OCI-LY1 (cell line): ENCODE data around the gene CA12.

Source experiments
- H2AFZ ChIP-seq: fragments of 200-600 bp; sonication (generic), shearing (Covaris generic); 2 replicates; pipeline ENCODE4 v1.6.0; 2014; ENCODE audit warnings: antibody characterized with exemption, mild to moderate bottlenecking, low read length
- H3F3A ChIP-seq: fragments of 200-600 bp; sonication (generic), shearing (Covaris generic); 2 replicates; pipeline ENCODE4 v1.6.0; 2014; ENCODE audit warnings: mild to moderate bottlenecking, antibody characterized with exemption, low read length, moderate library complexity; ENCODE audit not compliant: insufficient read depth
- H3K27ac ChIP-seq: fragments of 200-600 bp; sonication (generic); 2 replicates; pipeline ENCODE4 v1.5.1; 2014; ENCODE audit warnings: low read length, mixed run types, mild to moderate bottlenecking, low read depth; ENCODE audit not compliant: poor library complexity, severe bottlenecking
- H3K27me3 ChIP-seq: fragments of 200-600 bp; sonication (generic); 2 replicates; pipeline ENCODE4 v1.6.0; 2014; ENCODE audit warnings: antibody characterized with exemption, mild to moderate bottlenecking, low read length, moderate library complexity; ENCODE audit not compliant: insufficient read depth
- H3K36me3 ChIP-seq: fragments of 200-600 bp; sonication (generic); 2 replicates; pipeline ENCODE4 v1.6.1; 2014; ENCODE audit warnings: mild to moderate bottlenecking, antibody characterized with exemption, low read length, moderate library complexity, mixed read lengths; ENCODE audit not compliant: insufficient read depth
- H3K4me1 ChIP-seq: fragments of 200-600 bp; sonication (generic); 2 replicates; pipeline ENCODE4 v1.5.1; 2014; ENCODE audit warnings: mild to moderate bottlenecking, low read length, moderate library complexity; ENCODE audit not compliant: insufficient read depth, severe bottlenecking
- H3K4me2 ChIP-seq: fragments of 200-600 bp; sonication (generic), shearing (Covaris generic); 2 replicates; pipeline ENCODE4 v1.6.1; 2014; ENCODE audit warnings: low read length
- H3K4me3 ChIP-seq: fragments of 200-600 bp; sonication (generic); 2 replicates; pipeline ENCODE4 v1.5.1; 2014; ENCODE audit warnings: low read length, low read depth, mild to moderate bottlenecking, mixed read lengths; ENCODE audit not compliant: poor library complexity, severe bottlenecking
- H3K79me2 ChIP-seq: fragments of 200-600 bp; shearing (Covaris generic); 2 replicates; pipeline ENCODE4 v1.6.1; 2016; ENCODE audit warnings: mixed run types, low read length, mixed read lengths; ENCODE audit not compliant: insufficient read depth
- H3K9ac ChIP-seq: fragments of 200-600 bp; sonication (generic), shearing (Covaris generic); 2 replicates; pipeline ENCODE4 v1.6.1; 2014; ENCODE audit warnings: mild to moderate bottlenecking, low read length, mixed read lengths
- H3K9me2 ChIP-seq: fragments of 200-600 bp; sonication (generic), shearing (Covaris generic); 2 replicates; pipeline ENCODE4 v1.6.1; 2014; ENCODE audit warnings: low read depth, mild to moderate bottlenecking, low read length, mixed read lengths
- H3K9me3 ChIP-seq: fragments of 200-600 bp; shearing (Covaris generic); 2 replicates; pipeline ENCODE4 v1.6.1; 2014; ENCODE audit warnings: low read length, mixed read lengths
- H4K20me1 ChIP-seq: fragments of 200-600 bp; sonication (generic), shearing (Covaris generic); 2 replicates; pipeline ENCODE4 v1.6.0; 2016; ENCODE audit warnings: mild to moderate bottlenecking, low read length; ENCODE audit not compliant: insufficient read depth
- CTCF ChIP-seq: fragments of 200-600 bp; sonication (generic), shearing (Covaris generic); IDR thresholded peaks from 2 replicates; pipeline ENCODE4 v1.5.1; 2017; ENCODE audit warnings: mild to moderate bottlenecking, antibody characterized with exemption, low read length, moderate library complexity, mixed read lengths
- EZH2 ChIP-seq: fragments of 200-600 bp; sonication (generic), shearing (Covaris generic); IDR thresholded peaks from 2 replicates; pipeline ENCODE4 v1.8.0; 2017; ENCODE audit warnings: borderline replicate concordance, mixed run types, mild to moderate bottlenecking, antibody characterized with exemption, low read length, moderate library complexity, mixed read lengths

CA12 gene

GRCh38 chr15:63350178-63350621 is 31.4 kb downstream of the CA12 start:
- Histone ChIP-seq H3K4me3 (no peak overlapping the region), H3F3A (no peaks in the 10 kb centered on the region), H3K9me3 (no peaks in the 10 kb centered on the region), H3K4me1 (peaks cover 8% of the 10 kb centered on the region), H3K9ac (no peak overlapping the region), H4K20me1 (no peaks in the 10 kb centered on the region), H3K79me2 (no peaks in the 10 kb centered on the region), H3K4me2 (no peak overlapping the region), H3K27me3 (peaks cover 3% of the 10 kb centered on the region), H2AFZ (no peak overlapping the region), H3K36me3 (no peaks in the 10 kb centered on the region), H3K27ac (no peak overlapping the region), H3K9me2 (no peaks in the 10 kb centered on the region)
- TF ChIP-seq CTCF, result no peak

GRCh38 chr15:63349621-63350020 is 32.0 kb downstream of the CA12 start:
- H3K27me3 ChIP-seq, result peaks cover 3% of the 10 kb centered on the region
- H3K9ac ChIP-seq, result no peak overlapping the region
- H3K27ac ChIP-seq, result no peak overlapping the region
- no peaks in the 10 kb centered on the region for H3K9me3 ChIP-seq
- no peaks in the 10 kb centered on the region for H3K79me2 ChIP-seq
- no peaks in the 10 kb centered on the region for H3K9me2 ChIP-seq
- H3K4me1 ChIP-seq, result peaks cover 8% of the 10 kb centered on the region
- H2AFZ ChIP-seq, result no peak overlapping the region
- no peaks in the 10 kb centered on the region for H4K20me1 ChIP-seq
- no peaks in the 10 kb centered on the region for H3F3A ChIP-seq
- no peak overlapping the region for H3K4me2 ChIP-seq
- no peak overlapping the region for H3K4me3 ChIP-seq
- TF ChIP-seq EZH2 (no peak), CTCF (no peak)
- H3K36me3 ChIP-seq, result no peaks in the 10 kb centered on the region

GRCh38 chr15:63349156-63349555 is 32.5 kb downstream of the CA12 start:
- Histone ChIP-seq H4K20me1 (no peaks in the 10 kb centered on the region), H3F3A (no peaks in the 10 kb centered on the region), H3K27ac (no peak overlapping the region), H3K79me2 (no peaks in the 10 kb centered on the region), H3K9me3 (no peaks in the 10 kb centered on the region), H3K27me3 (peaks cover 3% of the 10 kb centered on the region), H3K9me2 (no peaks in the 10 kb centered on the region), H3K36me3 (no peaks in the 10 kb centered on the region), H3K4me2 (no peak overlapping the region), H3K4me1 (peaks cover 8% of the 10 kb centered on the region), H3K9ac (no peak overlapping the region), H3K4me3 (no peak overlapping the region), H2AFZ (no peak overlapping the region)
- TF ChIP-seq EZH2 (no peak), CTCF (no peak)
